ENCODE data around the gene ACP3. TPM values are rescaled to one million over a fixed set of nuclear protein-coding genes. Genes with fewer than 3 reads are reported as not detected.

ACP3 gene
- total RNA-seq, 1 experiment from 2014 or later, result 0.62 TPM

DNA sequence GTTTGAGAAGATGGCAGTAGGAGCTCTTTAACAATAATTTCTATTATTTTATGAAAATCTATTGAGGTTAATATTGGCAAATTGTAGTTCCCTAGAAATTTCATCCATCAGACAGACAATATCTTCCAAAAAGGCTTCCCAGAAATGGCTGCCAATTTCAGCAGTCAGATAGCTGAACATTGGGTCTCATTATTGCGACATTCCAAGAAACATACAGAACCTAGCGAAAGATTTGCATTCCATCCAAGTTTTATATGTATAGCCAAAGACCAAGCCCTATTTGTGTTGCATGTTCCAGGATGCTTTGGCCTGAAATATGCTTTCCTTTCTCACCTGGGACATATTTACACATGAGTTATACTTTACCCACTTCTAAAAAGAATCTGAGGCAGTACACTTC, 24.5 kb downstream of the ACP3 start:
- Histone ChIP-seq H3K27me3 (ENCODE audit: control insufficient read depth, insufficient read depth, low read length) (no peaks in the 10 kb centered on the region), H3K4me3 (ENCODE audit: insufficient read depth, low read depth, low read length) (no peak overlapping the region), H3K36me3 (replicated peaks; ENCODE audit: control insufficient read depth, insufficient read depth, low read length) (no peaks in the 10 kb centered on the region)
- no peak for DNase-seq

DNA sequence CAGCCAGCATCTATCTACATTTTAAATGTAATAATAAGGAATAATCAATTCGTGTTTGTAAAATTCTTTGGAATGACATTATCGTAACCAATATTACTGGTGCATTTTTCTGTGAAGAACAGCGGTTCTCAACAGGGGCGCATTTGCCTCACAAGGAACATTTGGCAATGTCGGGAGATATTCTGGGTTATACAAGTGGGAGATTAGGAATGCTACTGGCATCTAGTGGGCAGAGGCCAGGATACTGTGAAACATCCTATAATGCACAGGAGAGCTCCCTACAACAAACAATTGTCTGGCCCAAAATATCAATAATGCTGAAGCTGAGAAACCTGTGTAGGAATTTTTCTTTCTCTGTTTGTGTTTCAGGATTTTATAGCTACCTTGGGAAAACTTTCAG, 25.0 kb downstream of the ACP3 start:
- Histone ChIP-seq H3K36me3 (replicated peaks; ENCODE audit: control insufficient read depth, insufficient read depth, low read length) (no peaks in the 10 kb centered on the region), H3K4me3 (ENCODE audit: insufficient read depth, low read depth, low read length) (no peak overlapping the region), H3K27me3 (ENCODE audit: control insufficient read depth, insufficient read depth, low read length) (no peaks in the 10 kb centered on the region)
- no peak for DNase-seq

DNA sequence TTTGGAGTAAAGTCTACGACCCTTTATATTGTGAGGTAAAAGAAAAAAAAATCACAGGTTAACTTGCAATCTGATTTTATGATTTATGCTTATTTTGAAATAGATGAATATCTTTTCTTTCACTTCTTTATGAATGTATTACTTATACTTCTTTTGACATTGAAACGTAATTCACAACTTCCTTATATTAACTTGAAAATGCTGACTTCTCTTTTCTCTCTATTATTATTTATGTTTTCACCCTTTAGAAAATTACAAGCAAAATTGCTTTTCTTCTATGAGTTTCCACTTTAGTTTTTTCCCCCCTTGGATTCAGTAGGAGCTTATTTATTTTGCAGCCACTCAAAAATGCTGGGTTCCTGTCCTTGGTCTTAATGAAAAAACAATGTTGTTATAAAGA, 25.4 kb downstream of the ACP3 start:
- no peak for DNase-seq
- H3K36me3 ChIP-seq (replicated peaks; ENCODE audit: control insufficient read depth, insufficient read depth, low read length), result no peaks in the 10 kb centered on the region
- no peak overlapping the region for H3K4me3 ChIP-seq (ENCODE audit: insufficient read depth, low read depth, low read length)
- no peaks in the 10 kb centered on the region for H3K27me3 ChIP-seq (ENCODE audit: control insufficient read depth, insufficient read depth, low read length)

DNA sequence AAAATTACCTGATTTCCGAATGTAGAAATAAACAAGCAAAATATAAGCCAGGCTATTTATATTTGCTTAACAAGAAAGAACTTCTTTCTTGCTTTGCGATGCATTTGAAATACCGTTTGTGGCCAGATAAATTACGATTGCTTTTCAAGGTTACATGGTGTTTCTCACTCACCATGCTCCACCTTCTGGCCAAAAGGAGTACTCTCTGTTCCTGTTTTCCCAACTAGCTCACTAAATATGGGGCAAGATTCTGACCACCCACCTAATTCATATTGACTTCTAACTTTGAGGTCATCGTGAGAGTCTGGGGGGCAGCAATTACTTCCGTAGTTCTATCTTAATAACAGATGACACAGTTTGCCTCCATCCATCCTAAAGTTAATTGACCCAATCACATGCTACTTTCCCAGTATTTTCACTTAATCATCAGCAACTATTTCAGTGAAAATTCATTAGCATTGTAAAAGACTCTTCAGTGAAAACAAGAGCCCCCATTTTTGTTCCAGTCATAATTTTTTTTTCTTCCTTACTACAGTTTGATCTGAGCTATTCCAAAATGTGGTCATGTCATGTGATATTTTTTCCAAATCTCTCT, 25.9 kb downstream of the ACP3 start:
- no peaks in the 10 kb centered on the region for H3K36me3 ChIP-seq (replicated peaks; ENCODE audit: control insufficient read depth, insufficient read depth, low read length)
- H3K4me3 ChIP-seq (ENCODE audit: insufficient read depth, low read depth, low read length), result no peak overlapping the region
- no peak for DNase-seq
- no peaks in the 10 kb centered on the region for H3K27me3 ChIP-seq (ENCODE audit: control insufficient read depth, insufficient read depth, low read length)

DNA sequence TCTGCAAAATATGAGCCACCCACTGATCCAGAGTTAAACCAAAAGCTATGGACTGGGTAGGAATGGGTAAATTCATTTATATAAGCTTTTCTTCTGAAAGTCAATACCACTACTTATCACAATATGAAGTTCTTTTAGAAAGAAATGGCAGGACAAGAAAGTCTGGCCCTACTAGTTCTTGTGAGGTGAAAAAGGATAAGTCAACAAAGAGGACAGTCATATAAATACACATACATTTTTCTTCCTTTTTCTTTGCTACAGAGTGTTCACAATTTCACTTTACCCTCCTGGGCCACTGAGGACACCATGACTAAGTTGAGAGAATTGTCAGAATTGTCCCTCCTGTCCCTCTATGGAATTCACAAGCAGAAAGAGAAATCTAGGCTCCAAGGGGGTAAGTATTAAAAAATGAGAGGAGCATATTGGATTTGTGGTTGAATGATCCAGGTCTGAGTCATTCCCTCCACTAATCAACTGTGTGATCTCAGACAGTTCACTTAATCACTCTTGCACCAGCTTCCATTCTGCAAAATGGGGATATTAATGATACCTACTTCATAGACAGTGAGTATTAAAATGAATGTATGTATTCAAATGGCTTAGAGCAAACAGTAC, 27.6 kb downstream of the ACP3 start:
- Histone ChIP-seq H3K4me3 (ENCODE audit: insufficient read depth, low read depth, low read length) (no peak overlapping the region), H3K27me3 (ENCODE audit: control insufficient read depth, insufficient read depth, low read length) (no peaks in the 10 kb centered on the region), H3K36me3 (replicated peaks; ENCODE audit: control insufficient read depth, insufficient read depth, low read length) (no peaks in the 10 kb centered on the region)
- DNase-seq, result no peak

DNA sequence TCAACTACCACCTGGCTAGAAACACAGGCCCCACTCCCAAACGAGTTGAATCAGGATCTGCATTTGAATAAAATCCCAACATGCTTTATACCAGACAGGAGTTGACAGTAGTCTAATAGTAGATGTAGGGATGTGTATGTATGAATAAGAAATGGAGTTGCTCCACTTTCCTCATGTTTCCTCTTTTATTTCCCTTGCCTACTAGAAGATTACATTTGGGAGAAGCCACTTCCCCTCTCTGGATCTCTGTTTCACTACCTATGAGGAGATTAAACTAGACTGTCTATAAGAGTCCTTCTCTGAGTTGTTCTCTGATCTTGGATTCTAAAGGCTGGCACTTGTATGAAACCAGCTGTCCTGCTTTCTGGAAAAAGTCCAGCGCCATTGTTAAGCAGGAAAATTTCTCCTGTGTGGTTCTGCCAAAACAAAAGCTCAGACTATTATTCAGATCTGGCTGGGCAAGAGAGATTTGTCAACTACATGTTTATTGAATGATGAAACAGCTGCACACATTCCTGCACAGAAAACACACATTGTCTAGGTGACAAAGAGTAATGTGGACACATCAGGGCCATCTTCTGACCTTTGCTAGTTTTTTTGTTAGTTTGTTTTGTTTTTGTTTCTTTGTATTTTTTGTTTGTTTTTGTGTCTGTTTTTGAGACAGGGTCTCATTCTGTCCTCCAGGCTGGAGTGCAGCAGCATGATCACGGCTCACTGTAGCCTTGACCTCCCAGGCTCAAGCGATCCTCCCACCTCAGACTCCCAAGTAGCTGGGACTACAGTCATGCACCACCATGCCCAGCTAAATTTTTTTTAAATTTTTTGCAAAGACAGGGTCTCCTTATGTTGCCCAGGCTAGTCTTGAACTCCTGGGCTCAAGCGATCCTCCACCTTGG, 29.9 kb downstream of the ACP3 start:
- Histone ChIP-seq H3K27me3 (ENCODE audit: control insufficient read depth, insufficient read depth, low read length) (no peaks in the 10 kb centered on the region), H3K4me3 (ENCODE audit: insufficient read depth, low read depth, low read length) (no peak overlapping the region), H3K36me3 (replicated peaks; ENCODE audit: control insufficient read depth, insufficient read depth, low read length) (no peaks in the 10 kb centered on the region)
- DNase-seq, result no peak

DNA sequence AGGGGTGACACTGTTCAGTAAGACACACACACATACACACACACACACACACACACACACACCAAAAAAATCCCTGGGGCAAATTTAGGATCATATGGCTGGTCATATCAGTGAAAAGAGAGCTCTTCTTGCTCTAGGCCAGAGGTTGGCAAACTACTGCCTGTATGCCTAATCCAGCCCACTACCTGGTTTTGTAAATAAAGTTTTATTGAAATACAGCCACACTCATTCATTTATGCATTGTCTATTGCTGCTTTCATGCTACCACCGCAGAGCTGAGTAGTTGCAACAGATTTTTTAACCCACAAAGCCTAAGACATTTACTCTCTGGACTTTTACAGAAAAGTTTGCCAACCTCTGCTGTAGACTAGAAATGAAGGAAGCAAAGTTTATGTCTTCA, 30.6 kb downstream of the ACP3 start:
- Histone ChIP-seq H3K4me3 (ENCODE audit: insufficient read depth, low read depth, low read length) (no peak overlapping the region), H3K36me3 (replicated peaks; ENCODE audit: control insufficient read depth, insufficient read depth, low read length) (no peaks in the 10 kb centered on the region), H3K27me3 (ENCODE audit: control insufficient read depth, insufficient read depth, low read length) (no peaks in the 10 kb centered on the region)
- DNase-seq, result no peak

DNA sequence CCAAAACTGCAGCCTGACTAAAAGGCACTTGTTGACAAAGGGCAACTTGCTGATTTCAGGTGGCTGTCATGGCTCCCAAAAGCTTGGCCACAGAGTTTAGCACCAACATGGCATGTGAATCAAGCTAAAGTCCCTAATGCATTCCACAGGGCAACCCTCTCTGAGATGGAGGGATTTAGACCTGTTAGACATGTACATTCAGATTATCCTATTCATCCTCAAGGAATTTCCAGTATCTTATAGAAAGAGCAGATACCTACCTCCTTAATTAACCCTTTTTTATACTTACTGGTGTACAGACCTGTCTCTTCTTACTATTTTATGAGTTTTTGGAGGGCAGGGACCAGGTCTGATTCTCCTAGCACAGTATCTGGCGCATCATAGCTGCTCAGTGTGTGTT, 31.3 kb downstream of the ACP3 start:
- DNase-seq, result no peak
- Histone ChIP-seq H3K27me3 (ENCODE audit: control insufficient read depth, insufficient read depth, low read length) (no peaks in the 10 kb centered on the region), H3K4me3 (ENCODE audit: insufficient read depth, low read depth, low read length) (no peak overlapping the region)

DNA sequence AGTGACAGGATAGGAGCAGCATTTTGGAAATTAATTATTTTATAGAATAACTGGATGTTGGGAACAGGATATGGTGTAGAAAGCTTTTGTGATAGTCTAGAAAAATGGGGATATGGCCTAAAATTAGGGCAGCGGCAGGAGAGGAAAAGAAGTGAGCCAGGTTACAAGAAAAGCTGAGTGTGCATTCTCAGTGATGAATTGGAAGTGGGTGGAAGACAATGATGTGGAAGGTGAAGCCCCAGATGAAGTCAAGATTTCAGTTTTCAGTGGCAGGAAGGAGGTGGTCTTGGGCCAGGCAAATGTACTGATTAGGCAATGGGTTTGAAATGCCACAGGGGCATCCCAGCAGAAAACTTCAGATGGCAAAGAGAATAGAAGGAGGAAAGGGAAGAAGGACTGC, 33.6 kb downstream of the ACP3 start:
- no peaks in the 10 kb centered on the region for H3K27me3 ChIP-seq (ENCODE audit: control insufficient read depth, insufficient read depth, low read length)
- H3K36me3 ChIP-seq (replicated peaks; ENCODE audit: control insufficient read depth, insufficient read depth, low read length), result no peaks in the 10 kb centered on the region
- no peak overlapping the region for H3K4me3 ChIP-seq (ENCODE audit: insufficient read depth, low read depth, low read length)
- no peak for DNase-seq

More for the DNA sequence above, 31.3 kb downstream of the ACP3 start:
- no peaks in the 10 kb centered on the region for H3K36me3 ChIP-seq (replicated peaks; ENCODE audit: control insufficient read depth, insufficient read depth, low read length)

DNA sequence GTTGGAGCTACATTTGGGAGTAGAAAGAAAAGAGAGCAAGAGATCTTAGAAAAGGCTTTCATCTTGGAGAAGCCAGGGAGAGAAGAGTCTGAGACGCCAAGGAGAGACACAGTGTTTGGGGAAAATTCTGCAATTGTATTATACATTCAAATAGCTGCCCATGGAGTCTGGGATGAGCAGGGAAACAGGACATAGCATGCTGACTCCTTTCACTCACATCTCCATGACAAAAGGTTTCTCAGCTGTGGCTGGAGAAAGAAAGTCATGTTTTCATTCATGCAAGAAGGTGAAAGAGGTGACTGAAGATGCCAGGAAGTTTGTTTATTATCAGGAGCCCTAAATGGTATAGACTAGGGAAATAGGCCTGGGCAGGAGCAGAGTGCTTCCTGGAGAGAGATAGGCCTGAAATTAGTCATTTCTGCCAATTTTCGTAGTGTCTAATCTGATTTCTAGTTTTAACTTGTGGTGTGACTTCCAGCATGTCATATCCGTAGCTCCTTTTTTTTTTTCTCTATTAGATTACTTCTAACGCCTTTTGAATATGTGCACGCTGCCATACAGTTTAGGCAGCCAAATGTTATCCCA, 34.1 kb downstream of the ACP3 start:
- Histone ChIP-seq H3K4me3 (ENCODE audit: insufficient read depth, low read depth, low read length) (no peak overlapping the region), H3K36me3 (replicated peaks; ENCODE audit: control insufficient read depth, insufficient read depth, low read length) (no peaks in the 10 kb centered on the region), H3K27me3 (ENCODE audit: control insufficient read depth, insufficient read depth, low read length) (no peaks in the 10 kb centered on the region)
- peak; percentile 19 for DNase-seq

DNA sequence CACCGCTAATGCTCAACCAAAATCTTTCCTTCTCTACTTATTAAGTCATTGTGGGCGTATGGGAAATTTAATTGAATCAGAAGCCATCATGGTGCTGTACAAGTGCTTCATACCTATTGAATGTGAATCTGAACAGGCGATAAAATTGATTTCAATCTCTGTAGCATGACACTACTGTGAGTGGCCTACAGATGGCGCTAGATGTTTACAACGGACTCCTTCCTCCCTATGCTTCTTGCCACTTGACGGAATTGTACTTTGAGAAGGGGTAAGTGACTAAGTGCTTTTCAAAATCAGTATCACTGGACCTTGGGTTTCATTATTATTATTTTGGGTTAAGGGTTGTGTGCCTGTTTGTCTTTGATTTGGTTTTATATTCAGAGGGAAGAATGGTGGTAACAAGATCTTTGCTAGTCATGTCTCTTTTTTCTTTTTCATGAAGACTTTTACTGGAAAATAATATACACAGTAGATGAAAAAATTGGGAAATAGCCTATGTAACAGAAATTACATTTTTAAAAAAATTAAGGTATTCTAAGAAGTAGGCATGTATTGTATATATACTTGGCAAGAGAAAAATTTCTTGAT, 35.4 kb downstream of the ACP3 start:
- Histone ChIP-seq H3K27me3 (ENCODE audit: control insufficient read depth, insufficient read depth, low read length) (no peaks in the 10 kb centered on the region), H3K36me3 (replicated peaks; ENCODE audit: control insufficient read depth, insufficient read depth, low read length) (no peaks in the 10 kb centered on the region), H3K4me3 (ENCODE audit: insufficient read depth, low read depth, low read length) (no peak overlapping the region)
- peak; percentile 54 for DNase-seq

DNA sequence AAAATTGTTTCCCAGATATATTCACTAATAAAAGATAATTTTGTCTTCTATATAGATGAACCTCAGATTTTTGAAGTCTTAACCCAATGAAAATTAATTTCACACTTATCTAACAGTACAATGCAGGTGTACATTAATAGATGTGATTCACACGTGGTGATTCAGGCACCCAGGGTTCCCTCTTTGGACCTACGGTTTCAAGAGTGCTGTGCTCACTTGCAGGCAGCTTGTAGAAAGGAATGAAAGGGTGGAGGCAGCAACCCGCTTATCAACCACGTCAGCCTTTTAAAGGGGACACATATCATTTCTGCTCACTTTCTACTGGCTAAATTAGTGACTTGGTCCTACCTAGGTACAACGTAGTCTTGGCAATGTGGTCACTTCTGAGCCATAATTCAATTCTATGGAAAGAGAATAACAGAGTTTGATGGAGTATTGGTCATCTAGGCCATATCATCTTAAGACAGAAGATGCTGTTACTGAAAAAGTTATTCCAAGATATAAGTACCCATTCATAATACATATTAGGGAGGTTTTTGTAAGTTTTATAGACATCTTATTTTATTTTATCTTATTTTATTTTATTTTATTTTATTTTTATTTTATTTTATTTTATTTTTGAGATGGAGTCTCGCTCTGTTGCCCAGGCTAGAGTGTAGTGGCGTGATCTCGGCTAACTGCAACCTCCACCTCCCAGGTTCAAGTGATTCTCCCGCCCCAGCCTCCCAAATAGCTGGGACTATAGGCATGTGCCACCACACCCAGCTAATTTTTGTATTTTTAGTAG, 37.9 kb downstream of the ACP3 start:
- H3K27me3 ChIP-seq (ENCODE audit: control insufficient read depth, insufficient read depth, low read length), result no peaks in the 10 kb centered on the region
- no peak overlapping the region for H3K4me3 ChIP-seq (ENCODE audit: insufficient read depth, low read depth, low read length)
- H3K36me3 ChIP-seq (replicated peaks; ENCODE audit: control insufficient read depth, insufficient read depth, low read length), result no peaks in the 10 kb centered on the region
- DNase-seq, result no peak

DNA sequence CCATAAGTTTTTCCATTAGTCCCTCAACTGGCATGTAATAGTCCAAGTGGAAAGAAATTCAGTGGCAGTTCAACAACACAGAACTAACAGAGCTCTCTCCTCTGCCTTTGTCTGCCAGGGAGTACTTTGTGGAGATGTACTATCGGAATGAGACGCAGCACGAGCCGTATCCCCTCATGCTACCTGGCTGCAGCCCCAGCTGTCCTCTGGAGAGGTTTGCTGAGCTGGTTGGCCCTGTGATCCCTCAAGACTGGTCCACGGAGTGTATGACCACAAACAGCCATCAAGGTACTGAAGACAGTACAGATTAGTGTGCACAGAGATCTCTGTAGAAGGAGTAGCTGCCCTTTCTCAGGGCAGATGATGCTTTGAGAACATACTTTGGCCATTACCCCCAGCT, 39.4 kb downstream of the ACP3 start:
- Histone ChIP-seq H3K36me3 (replicated peaks; ENCODE audit: control insufficient read depth, insufficient read depth, low read length) (no peaks in the 10 kb centered on the region), H3K27me3 (ENCODE audit: control insufficient read depth, insufficient read depth, low read length) (no peaks in the 10 kb centered on the region), H3K4me3 (ENCODE audit: insufficient read depth, low read depth, low read length) (no peak overlapping the region)
- no peak for DNase-seq

DNA sequence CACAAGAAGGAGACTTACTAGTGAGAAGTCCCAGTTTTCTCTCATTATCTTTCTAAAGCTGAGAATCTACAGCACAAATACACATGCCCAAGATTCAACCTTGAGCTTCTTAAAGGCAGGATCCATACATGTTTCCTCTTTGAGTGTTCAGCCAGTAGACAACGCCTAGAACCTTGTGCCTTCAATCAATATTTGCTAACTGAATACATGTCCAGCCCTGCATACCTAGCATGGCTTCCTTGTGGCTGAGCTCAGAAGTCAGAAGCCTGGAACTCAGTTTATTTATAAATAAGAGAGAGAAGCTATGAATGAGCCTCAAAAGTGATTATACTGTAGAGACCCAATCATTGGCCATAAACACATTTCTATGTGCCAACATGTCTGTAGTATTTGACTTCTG, 43.5 kb downstream of the ACP3 start:
- H3K4me3 ChIP-seq (ENCODE audit: insufficient read depth, low read depth, low read length), result no peak overlapping the region
- H3K36me3 ChIP-seq (replicated peaks; ENCODE audit: control insufficient read depth, insufficient read depth, low read length), result no peaks in the 10 kb centered on the region
- no peaks in the 10 kb centered on the region for H3K27me3 ChIP-seq (ENCODE audit: control insufficient read depth, insufficient read depth, low read length)
- DNase-seq, result no peak

Measured in H7 (cell line).